Epithelial cell of esophagus (primary cell): Measurements from ENCODE around the gene SPINK5.

Source experiments
- DNase-seq: peaks from one replicate; pipeline ENCODE4 v3.0.0; 2010; ENCODE audit warnings: low read depth
- H3K4me3 ChIP-seq: 2 replicates; pipeline ENCODE4 v1.5.1; 2011; ENCODE audit warnings: mild to moderate bottlenecking, low read length, control low read depth
- TF ChIP-seq, protein P1 (sequence below): IDR thresholded peaks from 2 replicates; pipeline ENCODE4 v1.5.1; 2011; ENCODE audit warnings: low read depth, mild to moderate bottlenecking, low read length, control low read depth, inconsistent platforms; ENCODE audit not compliant: insufficient read depth; ENCODE audit errors: missing control alignments

Gene SPINK5

DNA sequence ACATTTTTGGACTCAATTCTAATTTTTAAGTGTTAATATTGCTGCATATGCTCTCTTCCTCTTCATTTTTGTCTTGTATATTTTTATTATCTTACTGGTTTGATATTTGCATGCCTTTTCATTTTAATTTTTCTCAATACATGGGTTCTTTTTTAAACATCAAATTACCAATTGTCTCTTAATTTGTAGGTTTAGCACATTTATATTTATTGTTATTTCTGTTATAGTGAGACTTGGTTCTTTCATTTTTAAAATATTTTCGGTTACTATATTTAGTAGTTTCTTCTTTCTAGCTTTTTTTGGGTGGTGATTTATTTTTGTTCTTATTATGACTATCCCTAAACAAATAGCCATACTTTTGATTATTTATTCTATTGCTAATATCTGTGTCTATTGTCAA lies 19.4 kb downstream of the SPINK5 start:
- DNase-seq, result no peak
- H3K4me3 ChIP-seq, result no peak overlapping the region
- TF ChIP-seq, protein P1, sequence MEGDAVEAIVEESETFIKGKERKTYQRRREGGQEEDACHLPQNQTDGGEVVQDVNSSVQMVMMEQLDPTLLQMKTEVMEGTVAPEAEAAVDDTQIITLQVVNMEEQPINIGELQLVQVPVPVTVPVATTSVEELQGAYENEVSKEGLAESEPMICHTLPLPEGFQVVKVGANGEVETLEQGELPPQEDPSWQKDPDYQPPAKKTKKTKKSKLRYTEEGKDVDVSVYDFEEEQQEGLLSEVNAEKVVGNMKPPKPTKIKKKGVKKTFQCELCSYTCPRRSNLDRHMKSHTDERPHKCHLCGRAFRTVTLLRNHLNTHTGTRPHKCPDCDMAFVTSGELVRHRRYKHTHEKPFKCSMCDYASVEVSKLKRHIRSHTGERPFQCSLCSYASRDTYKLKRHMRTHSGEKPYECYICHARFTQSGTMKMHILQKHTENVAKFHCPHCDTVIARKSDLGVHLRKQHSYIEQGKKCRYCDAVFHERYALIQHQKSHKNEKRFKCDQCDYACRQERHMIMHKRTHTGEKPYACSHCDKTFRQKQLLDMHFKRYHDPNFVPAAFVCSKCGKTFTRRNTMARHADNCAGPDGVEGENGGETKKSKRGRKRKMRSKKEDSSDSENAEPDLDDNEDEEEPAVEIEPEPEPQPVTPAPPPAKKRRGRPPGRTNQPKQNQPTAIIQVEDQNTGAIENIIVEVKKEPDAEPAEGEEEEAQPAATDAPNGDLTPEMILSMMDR, result no peak

DNA sequence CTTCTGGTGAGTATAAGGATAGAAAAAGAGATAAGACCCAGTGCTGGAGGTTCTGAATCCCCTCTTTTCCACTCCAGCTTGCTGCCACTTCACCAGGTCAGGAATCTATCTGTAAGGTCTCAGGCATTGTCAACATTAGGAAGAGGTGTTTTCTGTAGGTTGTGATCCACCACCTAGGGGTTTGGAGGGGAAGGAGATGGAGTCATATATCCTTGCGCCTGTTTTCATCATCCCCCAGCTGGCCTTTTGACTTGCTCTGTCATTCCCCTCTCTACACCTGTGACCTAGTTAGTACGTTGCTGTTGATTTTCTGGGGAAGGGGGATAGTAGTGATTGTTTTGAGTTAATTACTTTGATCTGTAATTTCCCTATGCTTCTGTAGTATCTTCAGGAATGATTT lies 20.5 kb downstream of the SPINK5 start:
- DNase-seq, result no peak
- H3K4me3 ChIP-seq, result no peak overlapping the region
- TF ChIP-seq, protein P1, result no peak

GRCh38 chr5:148085310-148085709 lies 21.5 kb downstream of the SPINK5 start:
- DNase-seq, result peak; percentile 45
- H3K4me3 ChIP-seq, result no peak overlapping the region
- TF ChIP-seq, protein P1, result no peak

- peak; percentile 63 for DNase-seq
- TF ChIP-seq, protein P1, result no peak
- H3K4me3 ChIP-seq, result no peak overlapping the region
Measured at GRCh38 chr5:148085977-148086705, 22.4 kb downstream of the SPINK5 start.

DNA sequence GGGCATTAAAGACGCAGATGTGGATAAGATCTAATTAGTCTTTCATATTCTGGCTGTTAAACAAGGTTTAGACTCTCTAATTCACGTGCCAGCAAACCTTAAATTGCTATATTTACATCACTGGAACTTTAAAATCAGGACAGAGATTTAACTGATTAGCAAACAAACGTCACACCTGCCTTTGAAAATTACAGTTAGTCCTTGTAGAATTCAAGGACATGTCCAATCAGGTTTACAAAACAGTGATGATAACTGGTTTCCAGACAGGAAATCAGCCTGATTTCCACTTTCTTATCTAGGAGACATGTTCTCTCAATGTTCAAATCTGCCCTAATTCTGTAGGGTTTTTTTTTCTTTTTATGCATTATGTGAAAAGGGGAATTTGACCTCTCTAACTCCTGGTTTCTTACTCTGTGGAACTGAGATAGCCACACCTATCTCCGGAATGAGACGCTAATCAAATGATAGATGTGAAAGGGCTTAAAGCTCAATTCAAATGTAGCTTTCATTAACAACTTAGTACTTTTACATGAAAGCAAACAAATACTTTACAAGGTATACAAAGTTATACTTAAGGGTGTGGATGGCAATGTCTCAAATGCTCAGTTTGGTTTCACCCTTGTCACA lies 26.5 kb downstream of the SPINK5 start:
- peak overlapping the region; percentile 49 for H3K4me3 ChIP-seq
- TF ChIP-seq, protein P1, result no peak
- peak; percentile 52 for DNase-seq

DNA sequence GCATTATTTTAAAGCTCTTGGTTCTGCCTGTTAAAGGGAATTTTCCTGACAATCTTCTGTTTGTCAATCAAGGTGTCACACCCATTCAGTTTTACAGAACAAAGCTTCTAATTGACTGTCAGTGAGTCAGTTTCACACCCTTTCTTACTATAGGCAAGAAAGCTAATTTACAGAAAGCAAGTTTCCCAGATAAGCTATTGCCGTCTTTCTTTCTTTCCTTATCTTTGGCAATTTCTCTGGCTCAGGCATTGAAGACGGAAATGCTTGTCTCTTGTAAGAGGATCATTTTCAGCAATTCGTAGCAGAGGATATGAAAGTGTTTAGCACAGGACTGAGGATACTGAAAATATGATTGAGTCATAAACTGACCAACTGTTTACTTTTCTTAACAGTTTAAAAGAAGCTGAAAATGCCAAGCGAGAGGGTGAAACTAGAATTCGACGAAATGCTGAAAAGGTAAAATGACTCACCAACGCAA lies 27.0 kb downstream of the SPINK5 start:
- peak overlapping the region; percentile 49 for H3K4me3 ChIP-seq
- peak; percentile 75 for DNase-seq
- TF ChIP-seq, protein P1, result no peak
